GM23248 (cell line): ENCODE measurements around the gene KDM4B. TPM values are rescaled to one million over a fixed set of nuclear protein-coding genes. Genes with fewer than 3 reads are reported as not detected.

ENCODE experiments used
- DNase-seq: peaks from one replicate; pipeline ENCODE4 v3.0.0-alpha.2; 2015
- H2AFZ ChIP-seq: fragments of 200-600 bp; sonication (generic); 2 replicates; pipeline ENCODE4 v1.6.1; 2016; ENCODE audit warnings: antibody characterized with exemption
- H3F3A ChIP-seq: fragments of 200-600 bp; sonication (generic); 2 replicates; pipeline ENCODE4 v1.6.1; 2016; ENCODE audit warnings: mild to moderate bottlenecking, antibody characterized with exemption, mixed run types; ENCODE audit not compliant: insufficient read depth
- H3K27ac ChIP-seq: fragments of 200-600 bp; sonication (generic); 2 replicates; pipeline ENCODE4 v1.5.1; 2016; ENCODE audit warnings: mild to moderate bottlenecking
- H3K27me3 ChIP-seq: fragments of 200-600 bp; sonication (generic); replicated peaks from 2 replicates; pipeline ENCODE4 v1.6.1; 2016; ENCODE audit warnings: mild to moderate bottlenecking; ENCODE audit not compliant: insufficient read depth
- H3K36me3 ChIP-seq: fragments of 200-600 bp; sonication (generic); 2 replicates; pipeline ENCODE4 v1.6.1; 2016; ENCODE audit warnings: low read depth, mild to moderate bottlenecking
- H3K4me1 ChIP-seq: fragments of 200-600 bp; sonication (generic); 2 replicates; pipeline ENCODE4 v1.6.1; 2016; ENCODE audit warnings: mild to moderate bottlenecking; ENCODE audit not compliant: insufficient read depth
- H3K4me2 ChIP-seq: fragments of 200-600 bp; sonication (generic); one replicate; pipeline ENCODE4 v1.6.1; 2016; ENCODE audit warnings: mild to moderate bottlenecking; ENCODE audit not compliant: unreplicated experiment
- H3K4me3 ChIP-seq: fragments of 200-600 bp; sonication (generic); 2 replicates; pipeline ENCODE4 v1.5.1; 2016; ENCODE audit warnings: mild to moderate bottlenecking
- H3K79me2 ChIP-seq: fragments of 200-600 bp; sonication (generic); 2 replicates; pipeline ENCODE4 v1.6.1; 2016; ENCODE audit warnings: mild to moderate bottlenecking; ENCODE audit not compliant: insufficient read depth
- H3K9ac ChIP-seq: fragments of 200-600 bp; sonication (generic); 2 replicates; pipeline ENCODE4 v1.6.1; 2016; ENCODE audit warnings: mild to moderate bottlenecking
- H3K9me2 ChIP-seq: fragments of 200-600 bp; sonication (generic); 2 replicates; pipeline ENCODE4 v1.6.1; 2016; ENCODE audit warnings: mixed run types, mild to moderate bottlenecking, moderate library complexity; ENCODE audit not compliant: insufficient read depth
- H3K9me3 ChIP-seq: fragments of 200-600 bp; sonication (generic); one replicate; pipeline ENCODE4 v1.6.1; 2017; ENCODE audit warnings: low read depth
- H4K20me1 ChIP-seq: fragments of 200-600 bp; sonication (generic); 2 replicates; pipeline ENCODE4 v1.6.0; 2016; ENCODE audit not compliant: insufficient read depth
- EZH2 ChIP-seq: fragments of 200-600 bp; sonication (generic); IDR thresholded peaks from 2 replicates; pipeline ENCODE4 v1.6.1; 2018; ENCODE audit warnings: antibody characterized with exemption, mild to moderate bottlenecking; ENCODE audit not compliant: insufficient read depth, poor library complexity, severe bottlenecking
- EZH2phosphoT487 ChIP-seq: fragments of 200-600 bp; sonication (generic); IDR thresholded peaks from 2 replicates; pipeline ENCODE4 v1.6.1; 2018; ENCODE audit warnings: antibody characterized with exemption, moderate library complexity, mild to moderate bottlenecking, low read depth; ENCODE audit not compliant: insufficient read depth
- WGBS, 2 experiments: methylation state at CpG; one replicate each; pipeline ENCODE4 v1.1.6; 2015 to 2017; ENCODE audit warnings: low lambda C conversion rate in 2 of 2, low coverage in 1 of 2; ENCODE audit errors: missing lambda C conversion rate in 2 of 2; 5-methylcytosine and 5-hydroxymethylcytosine counted together
- in situ Hi-C: fragments of 300-500 bp; cut with MboI; formaldehyde crosslinking; loops from 2 replicates; pipeline ENCODE4 v1.15.0; 2020
- polyA plus RNA-seq: library from polyadenylated mRNA; unstranded; fragments of >200 nt; fragmentation: Nextera tagmentation; extraction: Ambion mirVana; gene quantifications from 2 replicates; pipeline ENCODE4 v1.2.1, GENCODE V29; 2016
- total RNA-seq: library from RNA; depleted of rRNA; stranded (reverse); fragments of >200 nt; shearing (Covaris generic); gene quantifications from 2 replicates; pipeline ENCODE4 v1.2.3, GENCODE V29; 2014

Gene KDM4B
- total and polyA plus RNA-seq, 2 experiments from 2014 or later, result 14.8 to 28.7 TPM

DNA sequence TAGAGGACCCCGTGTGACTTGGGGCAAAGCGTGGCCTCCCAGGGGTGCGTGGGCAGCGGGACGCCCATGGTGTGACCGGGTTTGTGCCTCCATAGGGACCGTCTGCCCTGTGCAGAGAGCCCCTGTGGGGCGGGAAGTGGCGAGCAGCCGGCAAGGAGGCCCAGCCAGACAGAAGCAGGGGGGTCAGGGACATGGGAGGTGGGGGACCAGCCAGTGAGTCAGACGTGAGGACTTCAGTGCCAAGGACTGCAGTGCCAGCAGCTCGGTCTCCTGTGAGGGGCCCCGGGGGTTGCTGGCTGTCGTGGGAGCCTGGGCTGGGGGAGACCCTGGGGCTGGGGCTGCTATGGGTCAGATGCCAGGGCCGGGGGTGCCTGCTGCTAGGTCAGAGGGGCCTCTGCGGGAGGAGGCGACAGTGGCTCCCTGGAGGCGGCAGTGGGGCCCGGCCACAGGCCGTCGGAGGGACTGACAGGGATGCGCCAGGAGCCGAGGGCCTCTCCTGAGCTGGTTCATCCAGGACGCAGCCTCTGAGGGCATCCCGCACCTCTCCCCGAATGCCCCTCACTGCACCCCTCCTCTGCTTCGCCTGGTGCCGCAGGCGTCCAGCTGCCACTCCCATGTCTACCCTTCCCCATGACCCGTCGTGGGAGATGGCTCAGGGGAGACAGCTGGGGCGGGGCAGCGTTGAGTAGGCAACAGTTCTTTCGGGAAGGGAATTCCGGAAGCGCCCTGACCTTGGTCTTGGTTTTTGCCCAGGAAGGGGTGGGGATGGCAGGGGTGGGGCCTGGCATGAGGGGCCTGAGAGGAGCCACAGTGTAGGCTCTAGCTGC is 80.0 kb downstream of the KDM4B start:
- TF ChIP-seq EZH2 (no peak), EZH2phosphoT487 (no peak)
- peaks cover 17% of the 10 kb centered on the region for H3F3A ChIP-seq
- H3K9me2 ChIP-seq, result no peaks in the 10 kb centered on the region
- H3K9me3 ChIP-seq, result no peaks in the 10 kb centered on the region
- H4K20me1 ChIP-seq, result no peaks in the 10 kb centered on the region
- H2AFZ ChIP-seq, result no peak overlapping the region
- H3K27ac ChIP-seq, result peak overlapping the region; percentile 78
- no peaks in the 10 kb centered on the region; the same call in 1 of the 2 replicates for H3K36me3 ChIP-seq
- peak overlapping the region; percentile 49 for H3K4me3 ChIP-seq
- DNase-seq, result peak; percentile 89
- H3K4me2 ChIP-seq, result peak overlapping the region; percentile 57
- 11 to 13% methylated on average over 27 to 31 of the region's 36 CpGs for WGBS, 2 experiments
- peaks cover 33% of the 10 kb centered on the region for H3K4me1 ChIP-seq
- no peaks in the 10 kb centered on the region for H3K27me3 ChIP-seq
- H3K9ac ChIP-seq, result peak overlapping the region; percentile 73
- peaks cover 29% of the 10 kb centered on the region for H3K79me2 ChIP-seq
- in situ Hi-C loops, result loop anchor here (10.0 kb wide), 1 partner anchor 526 kb away; no protein-coding TSS in a partner anchor

DNA sequence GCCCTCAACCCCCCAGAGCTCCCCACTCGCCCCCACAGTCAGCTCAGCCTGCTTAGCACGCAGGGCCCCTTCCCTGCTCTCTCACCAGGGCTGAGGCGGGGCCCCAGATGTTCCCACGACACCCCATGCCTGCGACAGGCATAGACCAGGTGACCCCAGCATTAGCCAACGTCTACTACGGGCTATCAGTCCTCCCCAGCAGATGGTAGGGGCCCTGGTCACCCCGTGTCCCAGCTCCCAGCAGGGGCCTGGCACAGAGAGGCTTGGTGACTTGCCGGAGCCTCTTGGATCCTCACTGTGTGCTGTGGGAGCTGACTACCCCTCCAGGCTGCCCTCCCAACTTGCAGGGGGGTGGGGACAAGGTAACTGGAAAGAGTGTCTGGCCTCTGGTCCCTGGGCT is 80.6 kb downstream of the KDM4B start:
- Histone ChIP-seq H3K4me3 (no peak overlapping the region), H3K9me3 (no peaks in the 10 kb centered on the region), H2AFZ (no peak overlapping the region), H3K79me2 (peaks cover 26% of the 10 kb centered on the region), H3K27ac (peak overlapping the region; percentile 78), H3K4me2 (no peak overlapping the region), H4K20me1 (no peaks in the 10 kb centered on the region), H3K9ac (peak overlapping the region; percentile 73), H3K27me3 (no peaks in the 10 kb centered on the region), H3F3A (peaks cover 17% of the 10 kb centered on the region), H3K9me2 (no peaks in the 10 kb centered on the region), H3K4me1 (peaks cover 33% of the 10 kb centered on the region), H3K36me3 (no peaks in the 10 kb centered on the region; the same call in 1 of the 2 replicates)
- WGBS, 2 experiments, result 56 to 60% methylated on average over 9 of the region's 9 CpGs
- in situ Hi-C loops, result loop anchor here (10.0 kb wide), 1 partner anchor 525 kb away; no protein-coding TSS in a partner anchor
- TF ChIP-seq EZH2 (no peak), EZH2phosphoT487 (no peak)
- DNase-seq, result no peak

DNA sequence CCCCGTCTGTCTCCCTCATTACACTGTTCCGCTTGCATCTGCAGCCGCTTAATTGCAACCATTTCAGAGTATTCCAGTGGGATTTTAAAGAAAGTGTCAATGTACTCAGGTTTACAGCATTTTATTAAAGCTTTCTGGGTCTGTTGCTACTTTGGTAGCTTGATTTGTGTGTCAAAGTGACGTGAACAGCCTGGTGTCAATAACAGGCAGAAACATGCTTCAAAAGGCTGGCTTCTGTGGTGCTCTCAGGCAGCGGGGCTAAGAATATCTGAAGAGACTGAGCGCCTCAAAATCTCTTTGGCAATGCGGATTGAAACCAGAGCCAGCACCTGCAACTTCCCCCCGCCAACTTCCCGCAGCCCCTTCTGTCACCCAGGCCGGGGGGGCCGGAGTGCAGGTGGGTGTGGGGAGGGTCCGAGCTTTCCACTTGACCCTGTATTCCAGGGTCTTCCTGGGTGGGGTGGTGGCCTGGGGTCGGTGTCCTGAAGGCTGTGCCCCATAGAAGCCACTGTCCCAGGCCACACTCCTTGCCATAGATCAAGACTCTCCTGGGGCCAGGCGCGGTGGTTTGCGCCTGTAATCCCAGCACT is 81.2 kb downstream of the KDM4B start:
- Histone ChIP-seq H3K36me3 (no peaks in the 10 kb centered on the region; the same call in 1 of the 2 replicates), H3K27ac (peak overlapping the region; percentile 78)
- in situ Hi-C loops, result no loop called here

DNA sequence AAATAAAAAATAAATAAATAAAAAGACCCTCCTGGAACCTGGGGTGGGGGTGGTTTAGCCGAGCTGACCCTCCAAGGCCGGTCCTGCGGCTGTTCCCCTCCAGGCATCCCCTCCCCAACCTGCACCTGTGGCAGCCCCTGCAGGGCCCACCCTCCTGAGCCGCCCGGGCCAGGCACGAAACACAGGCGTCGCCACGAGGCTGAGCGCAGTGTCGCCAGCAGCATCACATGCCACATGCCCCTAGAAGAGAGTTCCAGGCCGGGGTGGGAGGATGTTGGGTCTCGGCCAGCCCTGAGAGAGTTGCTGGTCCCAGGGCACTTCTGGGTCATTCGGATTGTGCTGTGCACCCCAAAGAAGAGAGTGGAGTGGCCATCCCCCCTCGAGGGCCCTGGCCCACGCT is 82.0 kb downstream of the KDM4B start:
- no peaks in the 10 kb centered on the region for H3K9me2 ChIP-seq
- in situ Hi-C loops, result no loop called here
- no peaks in the 10 kb centered on the region for H3K27me3 ChIP-seq
- 91% methylated on average over 12 to 16 of the region's 16 CpGs for WGBS, 2 experiments
- no peaks in the 10 kb centered on the region; the same call in 1 of the 2 replicates for H3K36me3 ChIP-seq
- H3K9me3 ChIP-seq, result no peaks in the 10 kb centered on the region
- no peak overlapping the region for H3K9ac ChIP-seq
- H3K27ac ChIP-seq, result no peak overlapping the region
- no peak overlapping the region for H3K4me3 ChIP-seq
- no peak overlapping the region for H2AFZ ChIP-seq
- TF ChIP-seq EZH2, result no peak
- no peak for TF ChIP-seq EZH2phosphoT487
- H3K4me1 ChIP-seq, result peaks cover 33% of the 10 kb centered on the region
- peaks cover 13% of the 10 kb centered on the region for H3K79me2 ChIP-seq
- H3F3A ChIP-seq, result peaks cover 15% of the 10 kb centered on the region
- H3K4me2 ChIP-seq, result no peak overlapping the region
- DNase-seq, result no peak
- no peaks in the 10 kb centered on the region for H4K20me1 ChIP-seq

More for the DNA sequence above, 81.2 kb downstream of the KDM4B start:
- H3K27me3 ChIP-seq, result no peaks in the 10 kb centered on the region
- no peak for TF ChIP-seq EZH2phosphoT487
- TF ChIP-seq EZH2, result no peak
- H3K79me2 ChIP-seq, result peaks cover 20% of the 10 kb centered on the region
- H3K4me1 ChIP-seq, result peaks cover 33% of the 10 kb centered on the region
- H3F3A ChIP-seq, result peaks cover 17% of the 10 kb centered on the region
- no peak for DNase-seq
- no peaks in the 10 kb centered on the region for H3K9me3 ChIP-seq
- H3K9me2 ChIP-seq, result no peaks in the 10 kb centered on the region
- 90 to 92% methylated on average over 16 of the region's 16 CpGs for WGBS, 2 experiments
- no peak overlapping the region for H3K4me3 ChIP-seq
- no peak overlapping the region for H2AFZ ChIP-seq
- H3K9ac ChIP-seq, result peak overlapping the region; percentile 73; the same call in 1 of the 2 replicates
- H3K4me2 ChIP-seq, result no peak overlapping the region
- H4K20me1 ChIP-seq, result no peaks in the 10 kb centered on the region
